ENCODE results near the gene MYL6B. TPM values are rescaled to one million over a fixed set of nuclear protein-coding genes. Genes with fewer than 3 reads are reported as not detected.
"Not testable (repeated sequence)": the region's sequence is repeated elsewhere in the genome, so short reads cannot be mapped to it uniquely, and the experiment has no call there.

Gene MYL6B
- total RNA-seq, 3 donors from 2014 or later = 29.6 to 52.8 (median 43.2) TPM

DNA sequence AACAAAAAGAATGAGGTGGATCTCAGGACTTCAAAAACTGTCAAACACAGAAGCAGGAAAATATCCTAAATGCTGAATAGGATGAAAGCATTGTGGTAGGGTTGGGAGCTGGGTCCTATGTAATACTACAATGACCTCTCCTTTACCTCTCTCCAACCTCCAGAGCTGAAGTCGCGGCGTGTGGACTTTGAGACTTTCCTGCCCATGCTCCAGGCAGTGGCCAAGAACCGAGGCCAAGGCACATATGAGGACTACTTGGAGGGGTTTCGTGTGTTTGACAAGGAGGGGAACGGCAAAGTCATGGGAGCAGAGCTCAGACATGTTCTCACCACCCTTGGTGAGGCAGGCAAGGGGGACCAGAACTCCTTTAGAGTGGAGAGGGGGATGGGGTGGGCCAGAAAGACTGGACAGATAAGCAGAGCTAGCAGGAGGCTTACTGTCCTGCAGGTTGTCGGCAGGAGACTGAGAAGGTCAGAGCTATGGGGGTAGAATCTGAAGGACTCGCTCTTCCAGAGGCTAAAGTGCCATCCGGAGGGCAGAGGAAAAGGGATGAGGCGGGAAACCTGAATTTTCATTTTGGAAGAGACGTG, 3.0 kb downstream of the MYL6B start:
- H3K27ac ChIP-seq = no peak overlapping the region
- intact Hi-C loops (cut with DNase I; ENCODE audit: low total_unique reads) = loop anchor here (5.0 kb wide), 1 partner anchor 33 kb away; no protein-coding TSS in a partner anchor
- H3K4me3 ChIP-seq = no peak overlapping the region
- TF ChIP-seq POLR2AphosphoS5 (IDR thresholded peaks at IDR 0.05) (no peak), POLR2A (IDR thresholded peaks at IDR 0.05) (no peak)
- TF ChIP-seq, protein P1, sequence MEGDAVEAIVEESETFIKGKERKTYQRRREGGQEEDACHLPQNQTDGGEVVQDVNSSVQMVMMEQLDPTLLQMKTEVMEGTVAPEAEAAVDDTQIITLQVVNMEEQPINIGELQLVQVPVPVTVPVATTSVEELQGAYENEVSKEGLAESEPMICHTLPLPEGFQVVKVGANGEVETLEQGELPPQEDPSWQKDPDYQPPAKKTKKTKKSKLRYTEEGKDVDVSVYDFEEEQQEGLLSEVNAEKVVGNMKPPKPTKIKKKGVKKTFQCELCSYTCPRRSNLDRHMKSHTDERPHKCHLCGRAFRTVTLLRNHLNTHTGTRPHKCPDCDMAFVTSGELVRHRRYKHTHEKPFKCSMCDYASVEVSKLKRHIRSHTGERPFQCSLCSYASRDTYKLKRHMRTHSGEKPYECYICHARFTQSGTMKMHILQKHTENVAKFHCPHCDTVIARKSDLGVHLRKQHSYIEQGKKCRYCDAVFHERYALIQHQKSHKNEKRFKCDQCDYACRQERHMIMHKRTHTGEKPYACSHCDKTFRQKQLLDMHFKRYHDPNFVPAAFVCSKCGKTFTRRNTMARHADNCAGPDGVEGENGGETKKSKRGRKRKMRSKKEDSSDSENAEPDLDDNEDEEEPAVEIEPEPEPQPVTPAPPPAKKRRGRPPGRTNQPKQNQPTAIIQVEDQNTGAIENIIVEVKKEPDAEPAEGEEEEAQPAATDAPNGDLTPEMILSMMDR (IDR thresholded peaks at IDR 0.05) = no peak
- no peaks in the 10 kb centered on the region for H3K9me3 ChIP-seq
- H3K36me3 ChIP-seq = no peaks in the 10 kb centered on the region
- peaks cover 7 to 26% of the 10 kb centered on the region in 2 donors for H3K4me1 ChIP-seq
- no peak for DNase-seq (ENCODE audit: low spot score in 2 of 2)
- no peaks in the 10 kb centered on the region for H3K27me3 ChIP-seq

DNA sequence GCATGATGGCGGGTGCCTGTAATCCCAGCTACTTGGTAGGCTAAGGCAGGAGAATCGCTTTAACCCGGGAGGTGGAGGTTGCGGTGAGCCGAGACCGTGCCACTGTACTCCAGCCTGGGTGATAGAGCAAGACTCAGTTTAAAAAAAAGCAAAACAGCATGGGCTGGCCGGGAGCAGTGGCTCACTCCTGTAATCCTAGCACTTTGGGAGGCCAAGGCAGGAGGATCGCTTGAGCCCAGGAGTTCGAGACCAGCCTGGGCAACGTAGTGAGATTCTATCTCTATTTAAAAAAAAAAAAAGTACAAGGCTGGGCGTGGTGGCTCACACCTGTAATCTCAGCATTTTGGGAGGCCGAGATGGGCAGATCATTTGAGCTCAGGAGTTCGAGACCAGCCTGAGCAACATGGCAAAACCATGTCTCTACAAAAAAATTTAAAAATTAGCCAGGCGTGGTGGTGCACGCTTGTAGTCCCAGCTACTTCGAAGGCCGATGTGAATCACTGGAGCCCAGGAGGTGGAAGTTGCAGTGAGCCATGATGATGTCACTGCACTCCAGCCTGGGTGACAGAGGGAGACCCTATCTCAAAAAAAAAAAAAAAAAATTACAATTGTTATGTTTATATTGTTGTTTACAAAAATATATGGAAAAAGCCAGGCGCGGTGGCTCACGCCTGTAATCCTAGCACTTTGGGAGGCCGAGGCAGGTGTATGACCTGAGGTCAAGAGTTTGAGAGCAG, 4.2 kb downstream of the MYL6B start:
- intact Hi-C loops (cut with DNase I; ENCODE audit: low total_unique reads) = loop anchor here (5.0 kb wide), 1 partner anchor 34 kb away; no protein-coding TSS in a partner anchor
- peak overlapping the region; percentile 89 to 97 (median 94) for H3K4me3 ChIP-seq
- not testable (repeated sequence) for H3K9me3 ChIP-seq; H3K27me3 ChIP-seq; H3K36me3 ChIP-seq; DNase-seq (ENCODE audit: low spot score in 2 of 2)
- peak overlapping the region; percentile 100 for H3K27ac ChIP-seq
- peaks cover 4 to 35% of the 10 kb centered on the region in 2 donors for H3K4me1 ChIP-seq

GRCh38 chr12:56157201-56158028, 5.0 kb downstream of the MYL6B start:
- Histone ChIP-seq H3K4me1 (peaks cover 4 to 35% of the 10 kb centered on the region in 2 donors), H3K27ac (peak overlapping the region; percentile 100), H3K27me3 (no peaks in the 10 kb centered on the region), H3K36me3 (no peaks in the 10 kb centered on the region), H3K9me3 (no peaks in the 10 kb centered on the region), H3K4me3 (peak overlapping the region; percentile 89 to 97 (median 94))
- intact Hi-C loops (cut with DNase I; ENCODE audit: low total_unique reads) = loop anchor here (5.0 kb wide), 1 partner anchor 35 kb away; no protein-coding TSS in a partner anchor
- DNase-seq (ENCODE audit: low spot score in 2 of 2) = peak; percentile 77 to 89
- TF ChIP-seq, protein P1 (IDR thresholded peaks at IDR 0.05) = peak; percentile 69 to 90 (median 79)
- TF ChIP-seq POLR2AphosphoS5 (IDR thresholded peaks at IDR 0.05) = peak in 2 of 3 donors; percentile 8 to 9
- no peak for TF ChIP-seq POLR2A (IDR thresholded peaks at IDR 0.05)

GRCh38 chr12:56158029-56158925, 5.9 kb downstream of the MYL6B start, which contains the start of gene MYL6:
MYL6 (plus strand) TSS chr12:56158359; CDS start chr12:56158402, 43 bp downstream.
- peak; percentile 97 to 99 for DNase-seq (ENCODE audit: low spot score in 2 of 2)
- no peaks in the 10 kb centered on the region for H3K9me3 ChIP-seq
- peak within 1 kb of the TSS; percentile 100 for H3K27ac ChIP-seq
- H3K4me1 ChIP-seq = peaks cover 4 to 30% of the 10 kb centered on the region in 2 donors
- intact Hi-C loops (cut with DNase I; ENCODE audit: low total_unique reads) = loop anchor here (5.0 kb wide), 1 partner anchor 36 kb away; no protein-coding TSS in a partner anchor
- H3K27me3 ChIP-seq = no peaks in the 10 kb centered on the region
- TF ChIP-seq, protein P1 (IDR thresholded peaks at IDR 0.05) = peak in 2 of 3 donors; percentile 7 to 8
- TF ChIP-seq POLR2AphosphoS5 (IDR thresholded peaks at IDR 0.05) (peak; percentile 98 to 100 (median 99)), POLR2A (IDR thresholded peaks at IDR 0.05) (peak; percentile 99)
- H3K36me3 ChIP-seq = no peaks in the 10 kb centered on the region
- H3K4me3 ChIP-seq = peak within 1 kb of the TSS; percentile 89 to 97 (median 94)

Data from breast epithelium (tissue), 4 donors.